Chondrocyte (in vitro differentiated cells): ENCODE results near the gene OR51B6. TPM values are rescaled to one million over a fixed set of nuclear protein-coding genes. Genes with fewer than 3 reads are reported as not detected.
"Not testable (repeated sequence)": the region's sequence is repeated elsewhere in the genome, so short reads cannot be mapped to it uniquely, and the experiment has no call there.

Experiments used
- DNase-seq: peaks from one replicate; pipeline ENCODE4 v3.0.0; 2021; ENCODE audit warnings: mixed read lengths, low spot score
- H3K27ac Mint-ChIP-seq: one replicate; pipeline ENCODE4 v1.8.0; 2021; ENCODE audit warnings: mild to moderate bottlenecking, moderate library complexity, mixed read lengths; ENCODE audit not compliant: unreplicated experiment
- H3K27me3 Mint-ChIP-seq: 2 replicates; pipeline ENCODE4 v1.8.0; 2021; ENCODE audit warnings: low read depth, mixed read lengths
- H3K36me3 Mint-ChIP-seq: 2 replicates; pipeline ENCODE4 v1.8.0; 2021; ENCODE audit warnings: low read depth, mixed read lengths
- H3K4me1 Mint-ChIP-seq: 2 replicates; pipeline ENCODE4 v1.8.0; 2021; ENCODE audit warnings: low read depth, mild to moderate bottlenecking, mixed read lengths
- H3K4me3 Mint-ChIP-seq: one replicate; pipeline ENCODE4 v1.8.0; 2021; ENCODE audit warnings: mild to moderate bottlenecking, moderate library complexity, mixed read lengths; ENCODE audit not compliant: unreplicated experiment
- H3K9me3 Mint-ChIP-seq: 2 replicates; pipeline ENCODE4 v1.8.0; 2021; ENCODE audit warnings: low read depth, mixed read lengths
- total RNA-seq: library from RNA; stranded (reverse); gene quantifications from 3 replicates; pipeline ENCODE4 v1.2.1, GENCODE V29; 2021
- TF ChIP-seq, protein P1 (sequence below): fragments of 200-600 bp; sonication (generic); IDR thresholded peaks from 2 replicates; pipeline ENCODE4 v1.5.0; 2021; ENCODE audit warnings: antibody characterized with exemption, mild to moderate bottlenecking, moderate library complexity

The OR51B6 gene
- total RNA-seq, 1 donor from 2014 or later = not detected

DNA sequence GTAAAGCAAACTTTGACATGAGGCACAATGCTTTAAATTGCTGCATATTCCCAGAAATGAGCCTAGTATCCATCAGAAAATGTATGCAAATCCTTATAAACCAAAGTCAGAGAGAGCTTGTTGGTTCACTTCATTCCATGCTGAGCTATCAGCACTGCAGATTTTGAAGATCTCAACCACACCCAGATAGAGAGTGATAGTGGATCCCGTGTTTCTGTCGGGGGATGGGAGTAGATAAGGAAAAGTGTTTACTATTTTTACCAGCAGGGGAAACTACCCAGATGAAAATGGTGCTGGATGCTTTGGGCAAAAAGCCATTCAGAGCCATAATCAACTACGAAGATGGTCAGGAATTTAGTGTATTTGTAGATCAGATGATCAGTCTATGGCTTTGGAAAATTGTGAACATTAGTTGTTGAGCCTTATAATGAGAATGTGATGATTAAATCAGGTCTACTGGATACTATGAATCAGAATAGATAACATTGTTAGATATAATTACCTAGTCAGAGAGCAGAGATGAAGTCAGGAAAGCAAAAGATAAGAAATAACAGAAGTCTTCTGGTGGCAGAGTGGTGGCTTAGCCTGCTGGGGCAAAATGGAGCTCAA lies 10.8 kb downstream of the OR51B6 start:
- H3K27ac Mint-ChIP-seq = no peak overlapping the region
- no peak for DNase-seq
- TF ChIP-seq, protein P1, sequence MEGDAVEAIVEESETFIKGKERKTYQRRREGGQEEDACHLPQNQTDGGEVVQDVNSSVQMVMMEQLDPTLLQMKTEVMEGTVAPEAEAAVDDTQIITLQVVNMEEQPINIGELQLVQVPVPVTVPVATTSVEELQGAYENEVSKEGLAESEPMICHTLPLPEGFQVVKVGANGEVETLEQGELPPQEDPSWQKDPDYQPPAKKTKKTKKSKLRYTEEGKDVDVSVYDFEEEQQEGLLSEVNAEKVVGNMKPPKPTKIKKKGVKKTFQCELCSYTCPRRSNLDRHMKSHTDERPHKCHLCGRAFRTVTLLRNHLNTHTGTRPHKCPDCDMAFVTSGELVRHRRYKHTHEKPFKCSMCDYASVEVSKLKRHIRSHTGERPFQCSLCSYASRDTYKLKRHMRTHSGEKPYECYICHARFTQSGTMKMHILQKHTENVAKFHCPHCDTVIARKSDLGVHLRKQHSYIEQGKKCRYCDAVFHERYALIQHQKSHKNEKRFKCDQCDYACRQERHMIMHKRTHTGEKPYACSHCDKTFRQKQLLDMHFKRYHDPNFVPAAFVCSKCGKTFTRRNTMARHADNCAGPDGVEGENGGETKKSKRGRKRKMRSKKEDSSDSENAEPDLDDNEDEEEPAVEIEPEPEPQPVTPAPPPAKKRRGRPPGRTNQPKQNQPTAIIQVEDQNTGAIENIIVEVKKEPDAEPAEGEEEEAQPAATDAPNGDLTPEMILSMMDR = no peak
- H3K4me1 Mint-ChIP-seq = peaks cover 15% of the 10 kb centered on the region
- H3K9me3 Mint-ChIP-seq = no peaks in the 10 kb centered on the region
- no peaks in the 10 kb centered on the region for H3K36me3 Mint-ChIP-seq
- no peaks in the 10 kb centered on the region for H3K27me3 Mint-ChIP-seq
- H3K4me3 Mint-ChIP-seq = no peak overlapping the region

- H3K4me1 Mint-ChIP-seq = peaks cover 31% of the 10 kb centered on the region
- H3K36me3 Mint-ChIP-seq = no peaks in the 10 kb centered on the region
- no peaks in the 10 kb centered on the region for H3K9me3 Mint-ChIP-seq
- H3K27ac Mint-ChIP-seq = no peak overlapping the region
- no peak overlapping the region for H3K4me3 Mint-ChIP-seq
- no peak for DNase-seq
- no peaks in the 10 kb centered on the region for H3K27me3 Mint-ChIP-seq
- TF ChIP-seq, protein P1 = no peak
Measured at GRCh38 chr11:5363679-5364078, 12.4 kb downstream of the OR51B6 start.

- TF ChIP-seq, protein P1 = no peak
- Mint-ChIP-seq H3K9me3 (no peaks in the 10 kb centered on the region), H3K27ac (no peak overlapping the region), H3K4me3 (no peak overlapping the region), H3K4me1 (peaks cover 33% of the 10 kb centered on the region), H3K27me3 (no peaks in the 10 kb centered on the region), H3K36me3 (no peaks in the 10 kb centered on the region)
- DNase-seq = no peak
Measured at GRCh38 chr11:5364214-5364613, 12.9 kb downstream of the OR51B6 start.

- Mint-ChIP-seq H3K4me1 (peaks cover 33% of the 10 kb centered on the region), H3K27ac (peak overlapping the region; percentile 38)
- H3K27me3 Mint-ChIP-seq, H3K9me3 Mint-ChIP-seq, DNase-seq, H3K4me3 Mint-ChIP-seq, H3K36me3 Mint-ChIP-seq: not testable (repeated sequence)
- TF ChIP-seq, protein P1 = peak; percentile 14
Measured at GRCh38 chr11:5366365-5366764, 15.1 kb downstream of the OR51B6 start.

DNA sequence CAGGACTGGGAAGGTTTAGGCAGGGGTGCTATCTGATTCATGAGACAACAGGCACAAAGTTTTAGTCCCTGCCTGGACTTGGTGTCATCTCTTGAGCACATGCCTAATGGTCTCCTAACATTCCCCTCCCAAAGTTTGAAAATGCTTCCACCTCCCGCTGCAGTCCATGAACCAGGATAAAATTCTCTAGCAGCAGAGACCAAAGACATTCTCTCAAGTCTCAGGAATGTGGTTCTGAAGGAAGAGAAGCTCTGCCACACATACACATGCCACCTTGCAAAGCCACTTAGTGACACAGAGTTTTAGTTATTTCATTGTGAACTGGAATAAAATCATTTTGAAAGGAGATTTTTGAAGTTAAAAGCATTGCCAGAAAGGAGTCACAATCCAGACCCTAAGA lies 15.5 kb downstream of the OR51B6 start:
- Mint-ChIP-seq H3K9me3 (no peaks in the 10 kb centered on the region), H3K27me3 (peaks cover 2% of the 10 kb centered on the region), H3K27ac (peak overlapping the region; percentile 39), H3K4me1 (peaks cover 33% of the 10 kb centered on the region), H3K4me3 (no peak overlapping the region), H3K36me3 (no peaks in the 10 kb centered on the region)
- TF ChIP-seq, protein P1 = no peak
- DNase-seq = no peak
